Hepatocyte (in vitro differentiated cells): ENCODE results near the gene PIEZO1. TPM values are rescaled to one million over a fixed set of nuclear protein-coding genes. Genes with fewer than 3 reads are reported as not detected.

ENCODE experiments used
- DNase-seq: peaks from one replicate; pipeline ENCODE4 v3.0.0-alpha.2; 2016; ENCODE audit warnings: low spot score
- H2AFZ ChIP-seq: fragments of 200-600 bp; sonication (generic); 2 replicates; pipeline ENCODE4 v1.6.0; 2016; ENCODE audit warnings: antibody characterized with exemption, mild to moderate bottlenecking
- H3K27ac ChIP-seq: fragments of 200-600 bp; sonication (generic); 2 replicates; pipeline ENCODE4 v1.5.1; 2016; ENCODE audit warnings: mild to moderate bottlenecking
- H3K27me3 ChIP-seq: fragments of 200-600 bp; sonication (generic); 2 replicates; pipeline ENCODE4 v1.6.1; 2016
- H3K36me3 ChIP-seq: fragments of 200-600 bp; sonication (generic); replicated peaks from 2 replicates; pipeline ENCODE4 v1.5.1; 2016; ENCODE audit warnings: low read depth; ENCODE audit not compliant: insufficient read depth
- H3K4me1 ChIP-seq: fragments of 200-600 bp; sonication (generic); 2 replicates; pipeline ENCODE4 v1.5.1; 2016; ENCODE audit warnings: mild to moderate bottlenecking, moderate library complexity; ENCODE audit not compliant: insufficient read depth
- H3K4me2 ChIP-seq: fragments of 200-600 bp; sonication (generic); 2 replicates; pipeline ENCODE4 v1.6.0; 2016
- H3K4me3 ChIP-seq: fragments of 200-600 bp; sonication (generic); 2 replicates; pipeline ENCODE4 v1.5.1; 2016; ENCODE audit warnings: mild to moderate bottlenecking
- H3K79me2 ChIP-seq: fragments of 200-600 bp; sonication (generic); 2 replicates; pipeline ENCODE4 v1.6.0; 2017; ENCODE audit warnings: mild to moderate bottlenecking
- H3K9me2 ChIP-seq: fragments of 200-600 bp; sonication (generic); replicated peaks from 2 replicates; pipeline ENCODE4 v1.6.0; 2017; ENCODE audit warnings: mild to moderate bottlenecking; ENCODE audit not compliant: insufficient read depth
- H3K9me3 ChIP-seq: fragments of 200-600 bp; sonication (generic); 2 replicates; pipeline ENCODE4 v1.5.1; 2016; ENCODE audit warnings: low read depth, mild to moderate bottlenecking
- H4K20me1 ChIP-seq: fragments of 200-600 bp; sonication (generic); 2 replicates; pipeline ENCODE4 v1.6.0; 2016; ENCODE audit warnings: mild to moderate bottlenecking; ENCODE audit not compliant: insufficient read depth, poor library complexity, severe bottlenecking
- CTCF ChIP-seq: fragments of 200-600 bp; sonication (generic); IDR thresholded peaks from 2 replicates; pipeline ENCODE4 v1.5.1; 2016; ENCODE audit warnings: antibody characterized with exemption, mild to moderate bottlenecking; ENCODE audit not compliant: poor library complexity
- EZH2 ChIP-seq: fragments of 200-600 bp; sonication (generic); IDR thresholded peaks from 2 replicates; pipeline ENCODE4 v1.6.1; 2016; ENCODE audit warnings: antibody characterized with exemption, mild to moderate bottlenecking, borderline replicate concordance
- EZH2phosphoT487 ChIP-seq: fragments of 200-600 bp; sonication (generic); IDR thresholded peaks from one replicate; pipeline ENCODE4 v1.6.1; 2018; ENCODE audit warnings: antibody characterized with exemption, mild to moderate bottlenecking, low read depth, moderate library complexity; ENCODE audit not compliant: unreplicated experiment, severe bottlenecking
- WGBS: methylation state at CpG from one replicate; pipeline ENCODE4 v1.1.6; 2016; ENCODE audit warnings: low lambda C conversion rate; ENCODE audit errors: missing lambda C conversion rate; 5-methylcytosine and 5-hydroxymethylcytosine counted together
- polyA plus RNA-seq: library from polyadenylated mRNA; unstranded; fragments of >200 nt; fragmentation: Nextera tagmentation; extraction: Ambion mirVana; gene quantifications from 2 replicates; pipeline ENCODE4 v1.2.1, GENCODE V29; 2016
- total RNA-seq: library from RNA; depleted of rRNA; stranded (reverse); fragments of >200 nt; gene quantifications from 2 replicates; pipeline ENCODE4 v1.2.3, GENCODE V29; 2014

PIEZO1 gene
- total and polyA plus RNA-seq, 2 experiments from 2014 or later, result 70.6 to 77.0 TPM

- Histone ChIP-seq H3K9me3 (no peaks in the 10 kb centered on the region), H3K4me3 (no peak overlapping the region), H2AFZ (no peak overlapping the region), H3K27ac (no peak overlapping the region), H3K27me3 (no peaks in the 10 kb centered on the region), H3K9me2 (no peaks in the 10 kb centered on the region), H3K79me2 (peaks cover 13% of the 10 kb centered on the region), H3K4me1 (peaks cover 3% of the 10 kb centered on the region), H4K20me1 (no peaks in the 10 kb centered on the region), H3K36me3 (no peaks in the 10 kb centered on the region), H3K4me2 (no peak overlapping the region)
- TF ChIP-seq EZH2phosphoT487 (no peak), CTCF (no peak), EZH2 (no peak)
- DNase-seq, result peak; percentile 38
- 79% methylated on average over 36 of the region's 42 CpGs for WGBS
These were observed 84.2 kb downstream of the PIEZO1 start for GRCh38 chr16:88700636-88701482.

- DNase-seq, result no peak
- H3K36me3 ChIP-seq, result no peaks in the 10 kb centered on the region
- no peaks in the 10 kb centered on the region for H4K20me1 ChIP-seq
- no peak overlapping the region for H3K4me3 ChIP-seq
- no peaks in the 10 kb centered on the region for H3K27me3 ChIP-seq
- 86% methylated on average over 12 of the region's 14 CpGs for WGBS
- H3K9me2 ChIP-seq, result no peaks in the 10 kb centered on the region
- no peak overlapping the region for H3K27ac ChIP-seq
- H3K4me1 ChIP-seq, result peaks cover 3% of the 10 kb centered on the region
- peaks cover 12% of the 10 kb centered on the region for H3K79me2 ChIP-seq
- TF ChIP-seq EZH2 (no peak), CTCF (no peak), EZH2phosphoT487 (no peak)
- H2AFZ ChIP-seq, result no peak overlapping the region
- H3K9me3 ChIP-seq, result no peaks in the 10 kb centered on the region
- H3K4me2 ChIP-seq, result no peak overlapping the region
These were observed 84.7 kb downstream of the PIEZO1 start for GRCh38 chr16:88700322-88700635.

GRCh38 chr16:88699180-88699579 is 85.8 kb downstream of the PIEZO1 start:
- H3K4me3 ChIP-seq, result no peak overlapping the region
- 94% methylated on average over 16 of the region's 16 CpGs for WGBS
- H3K9me2 ChIP-seq, result no peaks in the 10 kb centered on the region
- H3K36me3 ChIP-seq, result no peaks in the 10 kb centered on the region
- no peak overlapping the region for H3K27ac ChIP-seq
- H3K4me2 ChIP-seq, result no peak overlapping the region
- DNase-seq, result no peak
- no peak overlapping the region for H2AFZ ChIP-seq
- H3K79me2 ChIP-seq, result peaks cover under 1% of the 10 kb centered on the region
- H3K9me3 ChIP-seq, result no peaks in the 10 kb centered on the region
- H3K4me1 ChIP-seq, result no peaks in the 10 kb centered on the region
- no peaks in the 10 kb centered on the region for H4K20me1 ChIP-seq
- no peak for TF ChIP-seq CTCF
- TF ChIP-seq EZH2, result no peak
- TF ChIP-seq EZH2phosphoT487, result no peak
- no peaks in the 10 kb centered on the region for H3K27me3 ChIP-seq
